ENCODE measurements around the gene IL12RB2. TPM values are rescaled to one million over a fixed set of nuclear protein-coding genes. Genes with fewer than 3 reads are reported as not detected.

IL12RB2 gene
- total RNA-seq, 1 experiment from 2014 or later, result not detected

- POLR2A ChIA-PET (ENCODE audit: unreplicated experiment), result no interaction called here
- H3K9me3 ChIP-seq (ENCODE audit: insufficient read depth, low read depth), result no peaks in the 10 kb centered on the region
- H3K9me2 ChIP-seq (ENCODE audit: insufficient read depth), result no peaks in the 10 kb centered on the region
- CTCF ChIA-PET, result no interaction called here
- H3K4me2 ChIP-seq, result no peak overlapping the region
- no TSS peak for BruUV-seq (replicated peaks)
- H3K4me1 ChIP-seq (replicated peaks; ENCODE audit: insufficient read depth), result 0 out of 2 replicates have a peak, but pooled peaks cover 3% of the 10 kb centered on the region
- no peaks in the 10 kb centered on the region for H3K27me3 ChIP-seq (ENCODE audit: insufficient read depth, low read depth)
- H2AFZ ChIP-seq, result no peak overlapping the region
- H3K79me2 ChIP-seq (ENCODE audit: low read depth), result no peaks in the 10 kb centered on the region
- intact Hi-C loops (cut with micrococcal nuclease; ENCODE audit: unreplicated experiment), result no loop called here
- H3F3A ChIP-seq (ENCODE audit: insufficient read depth, low read depth), result no peaks in the 10 kb centered on the region
- H3K36me3 ChIP-seq (ENCODE audit: low read depth), result no peaks in the 10 kb centered on the region
- no peak for DNase-seq
- H3K4me3 ChIP-seq, result no peak overlapping the region
- TF ChIP-seq CTCF (conservative IDR thresholded peaks at IDR 0.05) (no peak), EZH2 (IDR thresholded peaks at IDR 0.05; ENCODE audit: low read depth) (no peak)
- H3K27ac ChIP-seq, result no peak overlapping the region
- H4K20me1 ChIP-seq (ENCODE audit: insufficient read depth), result no peaks in the 10 kb centered on the region
Measured at GRCh38 chr1:67336157-67336556, 28.5 kb downstream of the IL12RB2 start.

GRCh38 chr1:67336783-67337182 lies 29.1 kb downstream of the IL12RB2 start:
- Histone ChIP-seq H3K36me3 (ENCODE audit: low read depth) (no peaks in the 10 kb centered on the region), H3K4me2 (no peak overlapping the region), H3K4me1 (replicated peaks; ENCODE audit: insufficient read depth) (0 out of 2 replicates have a peak, but pooled peaks cover 3% of the 10 kb centered on the region), H3K79me2 (ENCODE audit: low read depth) (no peaks in the 10 kb centered on the region), H3K4me3 (no peak overlapping the region), H3F3A (ENCODE audit: insufficient read depth, low read depth) (no peaks in the 10 kb centered on the region), H3K27me3 (ENCODE audit: insufficient read depth, low read depth) (no peaks in the 10 kb centered on the region), H2AFZ (no peak overlapping the region), H4K20me1 (ENCODE audit: insufficient read depth) (no peaks in the 10 kb centered on the region), H3K27ac (no peak overlapping the region), H3K9me2 (ENCODE audit: insufficient read depth) (no peaks in the 10 kb centered on the region), H3K9me3 (ENCODE audit: insufficient read depth, low read depth) (no peaks in the 10 kb centered on the region)
- BruUV-seq (replicated peaks), result no TSS peak
- ChIA-PET POLR2A (ENCODE audit: unreplicated experiment) (no interaction called here), CTCF (no interaction called here)
- no peak for DNase-seq
- TF ChIP-seq CTCF (conservative IDR thresholded peaks at IDR 0.05) (no peak), EZH2 (IDR thresholded peaks at IDR 0.05; ENCODE audit: low read depth) (no peak)
- intact Hi-C loops (cut with micrococcal nuclease; ENCODE audit: unreplicated experiment), result no loop called here

- H3K79me2 ChIP-seq (ENCODE audit: low read depth), result no peaks in the 10 kb centered on the region
- 0 out of 2 replicates have a peak, but pooled peaks cover 3% of the 10 kb centered on the region for H3K4me1 ChIP-seq (replicated peaks; ENCODE audit: insufficient read depth)
- H4K20me1 ChIP-seq (ENCODE audit: insufficient read depth), result no peaks in the 10 kb centered on the region
- no peaks in the 10 kb centered on the region for H3K9me2 ChIP-seq (ENCODE audit: insufficient read depth)
- H3K27ac ChIP-seq, result no peak overlapping the region
- no peaks in the 10 kb centered on the region for H3K9me3 ChIP-seq (ENCODE audit: insufficient read depth, low read depth)
- no peak overlapping the region for H3K4me3 ChIP-seq
- no peaks in the 10 kb centered on the region for H3K36me3 ChIP-seq (ENCODE audit: low read depth)
- BruUV-seq (replicated peaks), result no TSS peak
- H3K27me3 ChIP-seq (ENCODE audit: insufficient read depth, low read depth), result no peaks in the 10 kb centered on the region
- intact Hi-C loops (cut with micrococcal nuclease; ENCODE audit: unreplicated experiment), result no loop called here
- no peak overlapping the region for H2AFZ ChIP-seq
- CTCF ChIA-PET, result no interaction called here
- no peak overlapping the region for H3K4me2 ChIP-seq
- H3F3A ChIP-seq (ENCODE audit: insufficient read depth, low read depth), result no peaks in the 10 kb centered on the region
- no peak for DNase-seq
- TF ChIP-seq EZH2 (IDR thresholded peaks at IDR 0.05; ENCODE audit: low read depth), result no peak
- no peak for TF ChIP-seq CTCF (conservative IDR thresholded peaks at IDR 0.05)
- POLR2A ChIA-PET (ENCODE audit: unreplicated experiment), result no interaction called here
Measured at GRCh38 chr1:67338642-67339041, 31.0 kb downstream of the IL12RB2 start.

Data from PC-9 (cell line).